ENCODE results near the gene CTPS1. TPM values are rescaled to one million over a fixed set of nuclear protein-coding genes. Genes with fewer than 3 reads are reported as not detected.
A peak's percentile ranks its signal among the peaks of the same experiment; 100 is the strongest.

The CTPS1 gene
- total RNA-seq, 1 experiment from 2014 or later = 73.4 TPM

- TF ChIP-seq MAX (CRISPR knock-in tag; IDR thresholded peaks at IDR 0.05) = peak; percentile 69
These were observed 42.2 kb downstream of the CTPS1 start, which contains the start of gene SLFNL1 (continued) for GRCh38 chr1:41021526-41022308.

GRCh38 chr1:41022424-41022823 is 42.9 kb downstream of the CTPS1 start:
- H3K4me1 Mint-ChIP-seq = peaks cover 12% of the 10 kb centered on the region
- TF ChIP-seq PREB (CRISPR knock-in tag; IDR thresholded peaks at IDR 0.05; ENCODE audit: borderline replicate concordance) (no peak), MAX (CRISPR knock-in tag; IDR thresholded peaks at IDR 0.05) (no peak), GTF2I (CRISPR knock-in tag; conservative IDR thresholded peaks at IDR 0.05) (no peak), ZNF263 (CRISPR knock-in tag; IDR thresholded peaks at IDR 0.05; ENCODE audit: low read depth) (no peak), ATF3 (CRISPR knock-in tag; conservative IDR thresholded peaks at IDR 0.05) (no peak), CREM (CRISPR knock-in tag; IDR thresholded peaks at IDR 0.05) (no peak), OVOL2 (CRISPR knock-in tag; IDR thresholded peaks at IDR 0.05; ENCODE audit: borderline replicate concordance) (no peak), ZNF317 (CRISPR knock-in tag; IDR thresholded peaks at IDR 0.05; ENCODE audit: borderline replicate concordance, low read depth) (no peak), ZNF219 (CRISPR knock-in tag; IDR thresholded peaks at IDR 0.05; ENCODE audit: borderline replicate concordance) (no peak), NFYB (CRISPR knock-in tag; conservative IDR thresholded peaks at IDR 0.05; ENCODE audit: low read depth) (no peak), ATF6 (CRISPR knock-in tag; IDR thresholded peaks at IDR 0.05) (no peak), ARID4B (CRISPR knock-in tag; IDR thresholded peaks at IDR 0.05; ENCODE audit: borderline replicate concordance) (no peak), ZSCAN18 (CRISPR knock-in tag; IDR thresholded peaks at IDR 0.05) (no peak), E2F4 (CRISPR knock-in tag; IDR thresholded peaks at IDR 0.05; ENCODE audit: borderline replicate concordance, low read depth) (no peak), ZNF121 (CRISPR knock-in tag; IDR thresholded peaks at IDR 0.05) (no peak), TCF7 (CRISPR knock-in tag; IDR thresholded peaks at IDR 0.05; ENCODE audit: low read depth) (no peak), ZBTB43 (CRISPR knock-in tag; IDR thresholded peaks at IDR 0.05) (no peak), ZNF671 (CRISPR knock-in tag; IDR thresholded peaks at IDR 0.05) (no peak)
- DNase-seq (ENCODE audit: low spot score) (no peak), ATAC-seq (no peak)
- H3K4me3 Mint-ChIP-seq = no peak overlapping the region
- H3K27me3 Mint-ChIP-seq (ENCODE audit: low read depth) = peaks cover 35% of the 10 kb centered on the region
- H3K27ac Mint-ChIP-seq = no peak overlapping the region
- ChIA-PET CTCF (interaction anchor here (0.6 to 2.3 kb wide), 5 partner anchors 19 to 218 kb away, joined by 3 to 8 read pairs (median 4); partner anchors contain the start of gene CTPS1), POLR2A (interaction anchor here (0.6 to 0.7 kb wide), 2 partner anchors 11 to 982 kb away, joined by 4 to 5 read pairs; partner anchors contain the start of gene CAP1)
- no peaks in the 10 kb centered on the region for H3K9me3 Mint-ChIP-seq
- H3K36me3 Mint-ChIP-seq = peaks cover 10% of the 10 kb centered on the region
